HL-60/S4 treated with retinoic acid at 250 ng/mL for 4 days and 3 days (cell line): ENCODE measurements around the gene UACA.
"Not testable (repeated sequence)": the region's sequence is repeated elsewhere in the genome, so short reads cannot be mapped to it uniquely, and the experiment has no call there.

Experiments used
- in situ Hi-C: fragments of 300-500 bp; cut with MboI; formaldehyde crosslinking; loops from 2 replicates; pipeline ENCODE4 v1.7.0; 2022; ENCODE audit warnings: low sequenced_read_pairs

Gene UACA

GRCh38 chr15:70669966-70670658 is 93.2 kb downstream of the UACA start:
- in situ Hi-C loops = no loop called here

DNA sequence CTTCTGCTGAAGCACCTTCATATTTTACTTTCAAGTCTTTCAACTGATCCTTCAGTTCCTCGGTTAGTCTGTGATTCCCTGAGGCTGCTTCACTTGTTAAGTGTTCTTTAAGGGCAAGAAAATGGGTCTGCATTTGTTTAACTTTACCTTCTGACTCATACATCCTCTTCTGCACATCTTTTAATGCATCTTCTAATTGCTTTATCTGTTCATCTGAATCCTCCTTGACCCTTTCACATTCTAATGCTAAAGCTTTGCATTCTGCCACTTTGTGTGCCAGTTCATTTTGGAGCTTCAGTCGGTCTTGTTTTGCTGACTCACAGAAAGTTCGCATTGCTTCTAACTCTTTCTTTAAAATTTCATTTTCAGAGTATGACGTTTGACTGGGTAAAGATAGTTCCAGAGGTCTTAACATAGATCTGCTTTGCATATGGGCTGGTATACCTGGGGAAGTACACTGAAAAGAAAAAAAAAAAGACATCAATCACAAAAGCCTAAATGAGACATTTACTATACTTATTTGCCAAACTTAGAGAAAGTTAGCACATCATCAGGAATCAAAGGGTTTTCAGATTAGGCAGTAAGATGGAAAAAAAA is 94.3 kb downstream of the UACA start:
- in situ Hi-C loops = no loop called here

DNA sequence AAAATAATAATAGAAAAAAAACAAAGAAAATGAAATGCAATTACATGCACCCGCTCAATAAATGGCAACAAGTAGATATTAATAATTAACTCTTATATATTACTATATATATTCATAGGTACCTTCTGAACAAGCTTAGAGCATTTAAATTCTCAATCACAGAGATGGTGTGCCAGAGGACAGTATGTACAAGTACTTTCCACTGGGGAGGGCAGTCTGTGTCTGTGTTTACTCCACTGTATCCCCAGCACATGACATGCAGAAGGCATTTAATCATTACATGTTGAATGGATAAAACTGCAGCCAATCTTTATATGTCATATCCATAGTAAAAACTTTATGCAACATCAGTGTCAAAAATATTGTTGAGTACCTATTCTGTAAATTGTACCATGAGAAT is 97.8 kb downstream of the UACA start:
- in situ Hi-C loops = no loop called here

- in situ Hi-C loops = no loop called here
Measured at GRCh38 chr15:70664494-70664893, 98.9 kb downstream of the UACA start.

DNA sequence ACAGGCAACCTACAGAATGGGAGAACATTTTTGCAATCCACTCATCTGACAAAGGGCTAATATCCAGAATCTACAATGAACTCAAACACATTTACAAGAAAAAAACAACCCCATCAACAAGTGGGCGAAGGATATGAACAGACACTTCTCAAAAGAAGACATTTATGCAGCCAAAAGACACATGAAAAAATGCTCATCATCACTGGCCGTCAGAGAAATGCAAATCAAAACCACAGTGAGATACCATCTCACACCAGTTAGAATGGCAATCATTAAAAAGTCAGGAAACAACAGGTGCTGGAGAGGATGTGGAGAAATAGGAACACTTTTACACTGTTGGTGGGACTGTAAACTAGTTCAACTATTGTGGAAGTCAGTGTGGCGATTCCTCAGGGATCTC is 100.3 kb downstream of the UACA start:
- in situ Hi-C loops = not testable (repeated sequence)

DNA sequence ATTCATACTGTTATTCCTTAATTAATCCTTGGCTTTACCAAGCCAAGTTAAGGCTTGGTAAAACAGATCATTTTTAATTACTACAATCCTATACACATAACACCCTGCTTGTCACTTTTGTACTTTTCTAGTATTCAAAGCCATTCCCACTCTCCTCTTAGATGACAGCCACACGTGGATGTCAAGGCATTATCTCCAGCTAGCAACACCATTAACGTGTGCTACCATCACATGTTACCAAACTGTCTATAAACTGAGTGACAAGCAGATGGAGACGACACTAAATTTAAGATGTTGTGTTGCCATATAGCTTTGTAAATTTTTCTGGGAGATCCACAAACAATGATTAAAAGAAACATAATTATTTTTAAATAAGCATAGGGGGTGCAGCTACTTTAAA is 103.7 kb downstream of the UACA start:
- in situ Hi-C loops = no loop called here

DNA sequence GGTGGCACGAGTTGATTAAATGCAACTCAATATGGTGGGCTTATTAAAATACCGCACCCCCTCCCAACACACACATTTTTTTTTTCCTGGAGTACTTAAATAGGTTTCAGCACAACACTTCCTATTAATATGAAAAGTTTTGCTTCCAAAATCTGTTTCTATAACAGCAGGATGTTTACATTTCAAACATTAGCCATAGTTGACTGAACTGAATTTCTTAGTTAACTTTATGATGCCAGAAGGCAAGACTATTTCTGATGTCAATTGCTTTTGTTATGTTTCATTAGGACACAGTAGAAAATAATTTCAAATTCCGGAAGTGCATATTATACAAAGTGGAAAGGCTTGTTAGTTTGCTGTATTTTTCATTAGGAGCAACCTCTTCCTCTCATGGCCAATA is 104.7 kb downstream of the UACA start:
- in situ Hi-C loops = no loop called here

GRCh38 chr15:70653426-70653825 is 109.9 kb downstream of the UACA start:
- in situ Hi-C loops = no loop called here

- in situ Hi-C loops = no loop called here
Measured at GRCh38 chr15:70652341-70652740, 111.0 kb downstream of the UACA start.

DNA sequence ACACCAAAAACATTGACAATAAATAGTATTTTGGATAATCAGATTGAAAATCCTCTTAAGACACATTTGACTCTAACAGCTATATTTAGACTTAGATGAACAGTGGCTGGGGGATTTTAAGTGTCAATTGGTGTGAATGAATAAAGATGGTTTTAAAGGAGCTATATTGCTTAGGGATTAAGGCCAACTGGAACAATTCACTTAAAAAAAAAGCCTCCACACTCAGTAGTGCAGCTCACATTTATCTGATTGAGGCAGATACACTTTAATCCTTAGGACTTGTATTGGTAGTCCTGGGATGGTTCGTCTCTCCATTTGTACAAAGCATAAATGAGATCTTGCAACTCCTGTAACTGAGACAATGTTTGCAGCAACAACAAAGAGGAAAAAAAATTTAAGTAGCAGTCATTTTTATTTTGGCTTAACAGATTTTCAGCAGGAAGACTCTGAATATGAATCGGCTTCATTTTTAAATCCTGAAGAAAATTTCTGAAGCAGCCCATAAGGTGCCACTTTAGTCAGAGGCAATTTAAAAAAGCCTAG is 112.0 kb downstream of the UACA start:
- in situ Hi-C loops = no loop called here

DNA sequence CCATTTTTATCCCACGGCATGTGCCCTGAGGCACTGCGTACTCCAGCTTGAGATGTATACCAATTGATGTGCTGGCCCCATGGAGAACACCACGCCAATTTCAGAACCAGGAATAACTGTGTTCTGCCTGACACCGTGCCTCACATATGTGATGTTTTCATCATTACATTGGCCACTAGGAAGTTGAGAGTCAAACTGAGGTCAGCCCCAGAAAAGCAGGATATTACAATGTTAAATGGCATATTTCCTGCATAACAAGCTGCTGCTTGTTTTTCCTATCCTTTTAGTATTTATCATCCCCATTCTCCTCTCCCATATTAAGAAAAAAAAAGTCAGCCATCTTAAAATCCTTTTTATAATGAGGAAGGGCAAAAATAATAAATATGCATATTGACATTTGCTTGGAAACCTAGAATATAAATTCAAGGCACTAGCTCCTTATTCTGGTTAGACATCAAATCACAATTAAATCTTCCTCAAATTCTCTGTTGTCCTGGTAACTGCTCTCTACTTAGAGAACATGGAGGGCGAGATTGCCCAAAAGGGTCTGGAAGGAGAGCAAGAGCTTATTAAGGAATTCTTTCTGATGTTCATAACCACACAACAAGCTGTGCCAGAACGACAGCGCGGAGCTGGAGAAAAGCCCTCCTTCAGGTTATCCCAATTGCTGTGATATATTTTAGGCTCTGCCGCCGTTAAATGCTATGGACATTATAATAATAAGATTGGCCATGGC is 112.6 kb downstream of the UACA start:
- in situ Hi-C loops = no loop called here

DNA sequence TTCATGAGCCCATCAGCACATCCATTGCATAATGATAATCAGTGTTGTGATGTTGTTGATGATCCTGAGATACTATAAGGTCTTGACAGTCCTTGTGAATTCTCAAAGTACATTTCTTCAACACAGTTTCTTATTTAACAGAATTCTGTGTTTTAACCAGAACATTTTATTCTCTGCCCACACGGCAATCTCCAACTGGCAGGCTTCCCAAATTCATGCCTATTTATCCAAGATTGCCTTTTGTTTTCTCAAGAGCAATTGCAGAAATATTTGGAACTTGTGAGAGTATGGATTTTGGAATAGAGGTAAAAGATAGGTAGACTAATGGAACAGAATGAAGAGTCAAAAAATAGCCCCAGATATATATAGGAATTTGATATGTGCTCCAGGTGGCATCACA is 116.0 kb downstream of the UACA start:
- in situ Hi-C loops = no loop called here

GRCh38 chr15:70646169-70646568 is 117.2 kb downstream of the UACA start:
- in situ Hi-C loops = no loop called here

GRCh38 chr15:70643783-70644125 is 119.6 kb downstream of the UACA start:
- in situ Hi-C loops = no loop called here

DNA sequence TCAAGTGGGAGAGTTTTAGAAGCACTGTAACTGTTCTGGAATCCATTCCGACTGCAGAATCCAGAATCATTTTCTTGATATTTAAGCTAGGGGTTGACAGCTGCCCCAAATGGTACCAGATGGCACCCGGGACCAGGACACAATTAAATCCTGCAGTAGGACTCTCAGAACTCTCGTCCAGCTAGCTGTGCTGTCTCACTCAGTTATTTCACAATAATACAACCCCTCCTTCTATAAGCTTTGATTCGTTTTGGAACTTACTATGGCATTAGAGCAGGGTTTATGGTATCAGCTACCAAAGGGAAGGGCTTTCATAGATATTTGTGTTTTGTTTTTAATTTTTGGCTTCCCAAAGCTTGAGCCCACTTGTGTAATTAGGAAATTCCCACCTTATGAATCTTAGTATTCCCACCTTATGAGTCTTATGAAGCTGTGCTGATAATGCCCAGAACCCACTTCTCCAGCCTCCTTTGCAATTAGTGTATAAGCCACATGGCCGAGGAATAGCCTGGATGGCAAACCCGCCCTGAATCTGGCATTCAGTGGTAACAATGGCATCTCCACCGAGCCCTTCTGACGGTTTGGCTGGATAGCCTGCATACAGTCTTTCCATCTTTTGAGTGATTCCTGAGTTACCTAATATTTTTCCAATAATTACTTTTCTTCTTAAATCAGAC is 120.1 kb downstream of the UACA start:
- in situ Hi-C loops = no loop called here

DNA sequence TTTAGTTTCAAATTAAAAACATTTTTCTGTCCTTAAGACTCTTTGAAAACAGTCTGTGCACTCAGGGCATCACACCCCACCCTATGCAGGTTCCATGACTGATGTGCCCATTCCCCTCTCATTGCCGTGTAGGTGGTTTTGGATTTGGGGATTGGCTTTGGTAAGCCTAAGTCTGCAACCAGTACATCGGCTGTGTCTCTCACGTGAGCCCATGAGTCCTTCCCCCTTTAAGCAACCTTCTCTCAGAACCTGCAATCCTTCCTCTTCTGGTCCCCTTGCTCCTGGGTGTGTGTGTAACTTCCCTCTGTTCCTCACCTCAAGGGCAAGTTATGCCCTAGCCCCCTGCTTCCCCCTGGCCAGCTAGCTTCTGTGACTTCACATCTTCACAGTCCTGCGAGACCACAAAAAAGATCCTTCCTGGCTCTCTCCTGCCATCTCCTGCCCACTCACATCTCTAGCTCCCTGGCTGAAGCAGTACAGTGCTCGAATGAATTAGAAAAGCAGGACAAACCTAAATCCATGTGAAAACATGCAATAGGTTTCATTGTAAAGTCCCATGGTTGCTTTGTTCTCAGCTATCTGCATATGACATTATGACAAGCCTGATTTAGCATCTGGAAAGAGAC is 126.7 kb downstream of the UACA start:
- in situ Hi-C loops = no loop called here

DNA sequence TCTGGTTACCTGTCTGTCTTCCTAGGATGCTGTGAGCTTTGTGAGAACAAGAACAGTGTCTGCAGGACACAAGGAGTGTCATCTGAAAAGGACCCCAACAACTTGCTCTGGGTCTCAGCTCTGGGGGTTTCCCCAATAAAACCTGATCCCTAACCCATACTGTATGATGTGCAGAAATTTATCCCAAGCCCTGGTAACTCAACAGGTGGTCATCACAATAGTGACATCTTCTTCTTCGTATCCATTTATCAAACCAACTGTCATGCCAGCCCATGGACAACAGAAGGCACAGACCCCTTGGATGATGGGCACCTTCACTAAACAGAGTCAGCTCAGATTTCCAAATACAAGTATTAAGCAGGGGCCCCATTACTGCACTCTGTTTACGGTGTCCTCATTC is 127.5 kb downstream of the UACA start:
- in situ Hi-C loops = no loop called here

- in situ Hi-C loops = no loop called here
Measured at GRCh38 chr15:70633991-70634390, 129.4 kb downstream of the UACA start.

DNA sequence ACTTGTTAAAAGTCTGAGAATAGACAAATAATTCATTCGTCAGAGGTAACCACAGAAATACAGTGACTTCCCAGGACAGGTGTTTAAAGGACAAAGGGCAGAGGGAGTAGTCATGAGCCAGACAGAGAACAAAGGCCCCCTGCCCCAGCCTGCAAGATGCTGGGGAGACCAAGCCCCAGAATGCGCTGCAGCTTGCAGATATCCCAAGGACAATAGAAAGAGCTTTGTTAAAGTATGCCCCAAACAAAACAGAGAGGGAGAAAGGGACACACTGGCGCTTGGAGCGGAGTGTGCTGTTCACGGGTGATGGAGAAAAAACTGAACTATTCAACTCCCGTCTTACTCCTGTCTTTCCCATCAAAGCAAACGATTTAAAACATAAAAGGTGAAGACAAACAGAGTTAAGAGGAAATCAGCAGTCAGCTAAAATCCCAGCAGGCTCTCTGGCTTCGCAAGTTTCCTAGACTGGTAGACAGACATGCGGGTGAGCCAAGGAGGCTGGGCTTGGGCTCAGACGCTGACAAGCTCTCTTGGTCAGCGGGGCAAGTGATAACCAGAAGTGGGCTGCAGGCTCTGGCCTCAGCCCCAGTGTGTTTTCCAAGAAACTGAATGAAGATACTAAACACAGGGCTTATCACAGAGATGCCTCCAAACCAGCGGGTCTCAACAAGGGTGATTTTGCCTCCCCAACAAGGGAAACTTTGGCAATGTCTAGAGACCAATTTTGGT is 130.1 kb downstream of the UACA start:
- in situ Hi-C loops = no loop called here

GRCh38 chr15:70632491-70633102 is 130.8 kb downstream of the UACA start:
- in situ Hi-C loops = no loop called here
